Liver (tissue), 9 donors: Measurements from ENCODE around the gene ANKRD35. TPM values are rescaled to one million over a fixed set of nuclear protein-coding genes. Genes with fewer than 3 reads are reported as not detected.
"Not testable (repeated sequence)": the region's sequence is repeated elsewhere in the genome, so short reads cannot be mapped to it uniquely, and the experiment has no call there.

Source experiments
- DNase-seq: peaks from one replicate; pipeline ENCODE4 v3.0.0-alpha.2; 2017; ENCODE audit warnings: low spot score
- H3K27ac ChIP-seq, 2 donors: one replicate each; pipeline ENCODE4 v1.7.0; 2013; ENCODE audit warnings: inconsistent platforms in 2 of 2, low read length in 2 of 2, control low read depth in 1 of 2, low read depth in 1 of 2, mild to moderate bottlenecking in 1 of 2
- H3K27me3 ChIP-seq, 4 donors: one replicate each; pipeline versions ENCODE4 v1.6.1 to v1.7.0; 2013; ENCODE audit warnings: low read length in 3 of 4, inconsistent platforms in 1 of 4, mild to moderate bottlenecking in 1 of 4, moderate library complexity in 1 of 4; ENCODE audit not compliant: control insufficient read depth in 4 of 4, insufficient read depth in 4 of 4
- H3K36me3 ChIP-seq, 4 donors: one replicate each; pipeline versions ENCODE4 v1.6.1 to v1.7.0; 2013; ENCODE audit warnings: low read length in 3 of 4, mild to moderate bottlenecking in 3 of 4, low read depth in 1 of 4, moderate library complexity in 1 of 4; ENCODE audit not compliant: control insufficient read depth in 4 of 4, insufficient read depth in 3 of 4
- H3K4me1 ChIP-seq, 4 donors: one replicate each; pipeline versions ENCODE4 v1.6.1 to v1.7.0; 2013; ENCODE audit warnings: low read length in 3 of 4, mild to moderate bottlenecking in 3 of 4, moderate library complexity in 1 of 4; ENCODE audit not compliant: control insufficient read depth in 4 of 4, insufficient read depth in 4 of 4
- H3K4me3 ChIP-seq, 3 donors: one replicate each; pipeline versions ENCODE4 v1.6.1 to v1.7.0; 2013; ENCODE audit warnings: low read length in 3 of 3, control low read depth in 1 of 3, low read depth in 1 of 3, mild to moderate bottlenecking in 1 of 3
- H3K9ac ChIP-seq, 2 donors: one replicate each; pipeline ENCODE4 v1.7.0; 2013; ENCODE audit warnings: low read length in 2 of 2, mild to moderate bottlenecking in 2 of 2, moderate library complexity in 2 of 2, control low read depth in 1 of 2, low read depth in 1 of 2
- H3K9me3 ChIP-seq, 4 donors: one replicate each; pipeline versions ENCODE4 v1.6.1 to v1.7.0; 2013; ENCODE audit warnings: low read length in 3 of 4; ENCODE audit not compliant: control insufficient read depth in 4 of 4
- ATF3 ChIP-seq: IDR thresholded peaks from 2 replicates; pipeline ENCODE4 v1.6.1; 2016; ENCODE audit warnings: antibody characterized with exemption
- CTCF ChIP-seq: fragments of 150-350 bp; IDR thresholded peaks from 2 replicates; pipeline ENCODE4 v1.5.1; 2017; ENCODE audit warnings: improper control_type of control experiment, low read depth, low read length; ENCODE audit not compliant: missing input control
- EGR1 ChIP-seq, 2 donors: IDR thresholded peaks; 2 replicates each; pipeline ENCODE4 v1.6.1; 2016 to 2018; ENCODE audit warnings: antibody characterized with exemption in 2 of 2, low read depth in 2 of 2
- FOXA1 ChIP-seq: IDR thresholded peaks from 2 replicates; pipeline ENCODE4 v1.6.1; 2016; ENCODE audit warnings: antibody characterized with exemption
- FOXA2 ChIP-seq: IDR thresholded peaks from 2 replicates; pipeline ENCODE4 v1.6.1; 2016; ENCODE audit warnings: antibody characterized with exemption
- HNF4A ChIP-seq, 2 donors: conservative IDR thresholded peaks; 2 replicates each; pipeline ENCODE4 v1.6.1; 2016; ENCODE audit warnings: antibody characterized with exemption in 2 of 2, mild to moderate bottlenecking in 2 of 2
- HNF4G ChIP-seq: IDR thresholded peaks from 2 replicates; pipeline ENCODE4 v1.6.1; 2016; ENCODE audit warnings: antibody characterized with exemption
- MAX ChIP-seq: IDR thresholded peaks from 2 replicates; pipeline ENCODE4 v1.6.1; 2016; ENCODE audit warnings: antibody characterized with exemption
- NR2F2 ChIP-seq: IDR thresholded peaks from 2 replicates; pipeline ENCODE4 v1.6.1; 2016; ENCODE audit warnings: antibody characterized with exemption
- RAD21 ChIP-seq, 2 donors: IDR thresholded peaks; 2 replicates each; pipeline ENCODE4 v1.6.1; 2016; ENCODE audit warnings: antibody characterized with exemption in 2 of 2, mild to moderate bottlenecking in 2 of 2
- REST ChIP-seq: IDR thresholded peaks from 2 replicates; pipeline ENCODE4 v1.6.1; 2016; ENCODE audit warnings: antibody characterized with exemption, mild to moderate bottlenecking
- RXRA ChIP-seq, 2 donors: IDR thresholded peaks; 2 replicates each; pipeline ENCODE4 v1.6.1; 2017 to 2018; ENCODE audit warnings: antibody characterized with exemption in 2 of 2, mild to moderate bottlenecking in 1 of 2
- SP1 ChIP-seq: IDR thresholded peaks from 2 replicates; pipeline ENCODE4 v1.6.1; 2018; ENCODE audit warnings: antibody characterized with exemption, mild to moderate bottlenecking
- TAF1 ChIP-seq: conservative IDR thresholded peaks from 2 replicates; pipeline ENCODE4 v1.6.1; 2016; ENCODE audit warnings: antibody characterized with exemption, mild to moderate bottlenecking
- YY1 ChIP-seq: IDR thresholded peaks from 2 replicates; pipeline ENCODE4 v1.6.1; 2016; ENCODE audit warnings: antibody characterized with exemption, mild to moderate bottlenecking
- ZBTB33 ChIP-seq: IDR thresholded peaks from 2 replicates; pipeline ENCODE4 v1.6.1; 2016; ENCODE audit warnings: antibody characterized with exemption
- WGBS: extraction: QIAGEN DNeasy Blood & Tissue Kit; methylation state at CpG from one replicate; pipeline ENCODE4 v1.1.7; 2013; 5-methylcytosine and 5-hydroxymethylcytosine counted together
- polyA plus RNA-seq, 2 donors: library from polyadenylated mRNA; stranded (reverse) in 1 of 2; unstranded in 1 of 2; fragments of 200-250 nt in 1 of 2; fragments of >200 nt in 1 of 2; fragmentation: Nextera tagmentation in 1 of 2; extraction: Ambion mirVana in 1 of 2; gene quantifications; one replicate each; pipeline versions ENCODE4 v1.2.1 to v1.2.3, GENCODE V29; 2013 to 2015
- total RNA-seq, 2 donors: library from RNA; depleted of rRNA; stranded (reverse); fragments of >200 nt; gene quantifications; one replicate each; pipeline ENCODE4 v1.2.3, GENCODE V29; 2014
- donor health status: healthy.
- donor health status: healthy.
- donor health status: healthy.
- donor health status: healthy.
- donor health status: healthy.

ANKRD35 gene
- total RNA-seq = 1 to 10 TPM in 1 of 2 donors, under 1 TPM in 1; 0.05 to 1.2 TPM
- polyA plus RNA-seq = 1 to 10 TPM; 1.6 to 1.9 TPM

GRCh38 chr1:145885738-145886287, at the start of gene ANKRD35:
TSS of gene ANKRD35 (minus strand) at chr1:145885866. CDS start at chr1:145885758, 108 bp downstream.
- Histone ChIP-seq H3K9me3 (no peaks in the 10 kb centered on the region), H3K36me3 (no peaks in the 10 kb centered on the region), H3K4me1 (peaks cover 0 to 13% (median 6%) of the 10 kb centered on the region in 4 donors), H3K27me3 (no peaks in the 10 kb centered on the region), H3K9ac (no peak within 1 kb of the TSS), H3K27ac (no peak within 1 kb of the TSS), H3K4me3 (peak within 1 kb of the TSS; percentile 63 to 81 (median 76))
- peak; percentile 87 for DNase-seq
- TF ChIP-seq RXRA (IDR thresholded peaks at IDR 0.05) (no peak), TAF1 (no peak), MAX (no peak), HNF4G (no peak), FOXA1 (no peak), ZBTB33 (no peak), NR2F2 (no peak)
- WGBS = 2% methylated on average over 36 of the region's 36 CpGs

GRCh38 chr1:145932522-145933009, 46.9 kb upstream of the ANKRD35 start:
- H3K4me1 ChIP-seq, H3K4me3 ChIP-seq, DNase-seq, H3K9ac ChIP-seq, H3K9me3 ChIP-seq, H3K27ac ChIP-seq, H3K27me3 ChIP-seq: not testable (repeated sequence)
- peaks cover 2 to 17% (median 8%) of the 10 kb centered on the region in 4 donors for H3K36me3 ChIP-seq
- WGBS = 69% methylated on average over 9 of the region's 9 CpGs

- WGBS = 63% methylated on average over 20 of the region's 20 CpGs
- DNase-seq = no peak
- H3K36me3 ChIP-seq = peaks cover 0 to 3% (median 2%) of the 10 kb centered on the region in 4 donors
- no peak for TF ChIP-seq HNF4G
- TF ChIP-seq HNF4A (conservative IDR thresholded peaks at IDR 0.05) = no peak
- no peak for TF ChIP-seq ZBTB33
- TF ChIP-seq FOXA2 = no peak
- TF ChIP-seq CTCF = no peak
- no peak for TF ChIP-seq RXRA (IDR thresholded peaks at IDR 0.05)
- TF ChIP-seq MAX = no peak
- no peak for TF ChIP-seq ATF3
- no peak for TF ChIP-seq RAD21 (IDR thresholded peaks at IDR 0.05)
- TF ChIP-seq TAF1 = no peak
- no peak for TF ChIP-seq EGR1 (IDR thresholded peaks at IDR 0.05; ENCODE audit: low read depth in 2 of 2)
- no peak for TF ChIP-seq REST
- no peak for TF ChIP-seq SP1
- no peak for TF ChIP-seq YY1
These were observed 42.4 kb upstream of the ANKRD35 start for GRCh38 chr1:145927916-145928643.

More at GRCh38 chr1:145927916-145928643, 42.4 kb upstream of the ANKRD35 start:
- Histone ChIP-seq H3K27me3 (no peaks in the 10 kb centered on the region), H3K27ac (peak overlapping the region; percentile 95 to 96), H3K9ac (peak overlapping the region; percentile 92 to 100), H3K4me3 (peak overlapping the region; percentile 66 to 88 (median 86)), H3K9me3 (no peaks in the 10 kb centered on the region), H3K4me1 (peaks cover 0 to 9% (median 6%) of the 10 kb centered on the region in 4 donors)
